ENCODE results near the gene OASL. TPM values are rescaled to one million over a fixed set of nuclear protein-coding genes. Genes with fewer than 3 reads are reported as not detected.

Gene OASL
- total RNA-seq, 1 donor from 2014 or later = not detected

DNA sequence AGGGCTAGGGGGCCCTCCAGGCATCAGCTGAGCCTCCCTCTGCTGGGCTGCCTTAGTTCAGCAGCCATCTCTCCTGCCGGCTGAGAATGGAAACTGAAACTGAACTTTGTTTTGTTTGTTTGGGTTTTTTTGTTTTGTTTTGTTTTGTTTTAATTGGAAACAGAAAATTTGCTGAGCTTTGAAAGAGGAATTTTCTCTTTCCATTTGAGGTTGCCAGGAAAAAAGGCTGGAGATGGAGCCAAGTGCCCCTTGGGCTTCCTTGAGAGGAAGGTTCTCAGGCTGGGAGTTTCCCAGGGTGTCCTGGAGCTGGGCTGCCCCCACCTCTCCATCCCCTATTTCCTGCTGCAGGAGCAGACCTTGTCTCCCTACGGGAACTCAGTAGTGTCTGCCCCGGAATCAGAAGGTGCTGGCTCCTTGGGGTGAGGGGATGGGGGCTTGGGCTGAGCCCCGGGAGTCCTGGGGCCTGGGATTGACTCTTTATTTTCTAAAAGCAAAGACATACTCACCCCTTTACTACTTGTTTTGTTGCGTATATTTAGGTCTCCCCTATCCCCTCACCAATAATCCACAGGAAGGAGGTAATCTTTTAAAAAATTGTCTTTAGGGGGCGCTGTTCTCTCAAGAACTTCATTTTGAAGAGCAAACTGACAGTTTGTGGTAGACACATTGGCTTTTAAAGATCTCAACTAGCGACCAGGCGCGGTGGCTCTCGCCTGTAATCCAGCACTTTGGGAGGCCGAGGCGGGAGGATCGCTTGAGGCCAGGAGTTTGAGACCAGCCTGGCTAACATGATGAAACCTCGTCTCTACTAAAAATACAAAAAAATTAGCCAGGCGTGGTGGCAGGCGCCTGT, 21.3 kb upstream of the OASL start:
- H3K4me3 ChIP-seq = no peak overlapping the region

DNA sequence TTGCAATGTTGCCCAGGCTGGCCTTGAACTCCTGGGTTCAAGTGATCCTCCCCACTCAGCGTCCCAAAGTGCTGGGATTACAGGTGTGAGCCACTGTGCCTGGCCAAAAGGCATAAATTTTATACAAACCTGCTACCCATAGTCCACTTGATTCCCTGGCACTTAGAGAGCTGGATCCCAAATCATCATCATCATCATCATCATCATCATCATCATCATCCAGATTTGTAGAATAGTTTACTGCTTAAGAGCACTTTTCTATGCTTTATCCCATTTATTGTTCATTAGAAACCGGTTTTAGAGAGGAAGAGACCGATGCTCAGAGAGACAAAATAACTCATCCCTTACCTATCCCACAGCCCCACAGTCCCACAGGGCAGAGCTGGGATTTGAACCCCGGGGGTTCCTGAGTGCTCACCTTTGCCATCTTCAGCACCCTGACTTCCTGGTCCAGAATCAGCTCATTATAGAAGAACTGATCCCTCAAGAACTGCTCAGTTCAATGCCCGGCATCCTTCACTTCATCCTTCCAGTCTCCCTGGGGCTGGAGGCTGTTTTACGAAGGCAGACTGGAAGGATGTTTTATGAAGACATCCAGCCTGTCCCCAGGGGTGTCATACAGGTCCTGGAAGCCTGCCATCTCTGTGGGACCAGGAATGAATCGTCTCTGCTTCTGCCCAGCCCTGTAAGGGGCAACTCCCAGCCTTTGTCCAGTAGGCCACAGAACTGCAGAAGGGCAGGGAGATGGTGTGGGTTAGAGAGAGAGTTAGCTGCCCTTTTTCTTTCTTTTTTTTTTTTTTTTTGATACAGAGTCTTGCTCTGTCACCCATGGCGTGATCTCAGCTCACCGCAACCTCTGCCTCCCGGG, 20.2 kb upstream of the OASL start:
- Histone ChIP-seq H3K4me1 (peaks cover 4% of the 10 kb centered on the region), H3K4me2 (no peak overlapping the region), H3K4me3 (no peak overlapping the region), H3K9ac (no peak overlapping the region), H3K27ac (no peak overlapping the region), H3K79me2 (ENCODE audit: low read depth) (no peaks in the 10 kb centered on the region), H4K20me1 (ENCODE audit: low read depth) (no peaks in the 10 kb centered on the region), H2AFZ (replicated peaks) (peak overlapping the region; percentile 93), H3K36me3 (no peaks in the 10 kb centered on the region), H3K27me3 (no peaks in the 10 kb centered on the region), H3K9me3 (ENCODE audit: low read depth) (no peaks in the 10 kb centered on the region), H3F3A (ENCODE audit: low read depth) (peaks cover 3% of the 10 kb centered on the region)
- Mint-ChIP-seq H3K36me3 (no peaks in the 10 kb centered on the region), H3K9me3 (no peaks in the 10 kb centered on the region), H3K4me1 (no peaks in the 10 kb centered on the region), H3K27me3 (ENCODE audit: insufficient read depth, low read depth) (peaks cover 8% of the 10 kb centered on the region), H3K27ac (no peak overlapping the region), H3K4me3 (no peak overlapping the region)
- DNase-seq (ENCODE audit: low spot score) = no peak
- no peak for TF ChIP-seq EZH2 (IDR thresholded peaks at IDR 0.05)

More for the DNA sequence above, 21.3 kb upstream of the OASL start:
- Mint-ChIP-seq H3K9me3 (no peaks in the 10 kb centered on the region), H3K36me3 (no peaks in the 10 kb centered on the region), H3K27me3 (ENCODE audit: insufficient read depth, low read depth) (peaks cover 9% of the 10 kb centered on the region), H3K4me3 (no peak overlapping the region), H3K4me1 (no peaks in the 10 kb centered on the region), H3K27ac (no peak overlapping the region)
- H3K9ac ChIP-seq = no peak overlapping the region
- TF ChIP-seq, protein P1, sequence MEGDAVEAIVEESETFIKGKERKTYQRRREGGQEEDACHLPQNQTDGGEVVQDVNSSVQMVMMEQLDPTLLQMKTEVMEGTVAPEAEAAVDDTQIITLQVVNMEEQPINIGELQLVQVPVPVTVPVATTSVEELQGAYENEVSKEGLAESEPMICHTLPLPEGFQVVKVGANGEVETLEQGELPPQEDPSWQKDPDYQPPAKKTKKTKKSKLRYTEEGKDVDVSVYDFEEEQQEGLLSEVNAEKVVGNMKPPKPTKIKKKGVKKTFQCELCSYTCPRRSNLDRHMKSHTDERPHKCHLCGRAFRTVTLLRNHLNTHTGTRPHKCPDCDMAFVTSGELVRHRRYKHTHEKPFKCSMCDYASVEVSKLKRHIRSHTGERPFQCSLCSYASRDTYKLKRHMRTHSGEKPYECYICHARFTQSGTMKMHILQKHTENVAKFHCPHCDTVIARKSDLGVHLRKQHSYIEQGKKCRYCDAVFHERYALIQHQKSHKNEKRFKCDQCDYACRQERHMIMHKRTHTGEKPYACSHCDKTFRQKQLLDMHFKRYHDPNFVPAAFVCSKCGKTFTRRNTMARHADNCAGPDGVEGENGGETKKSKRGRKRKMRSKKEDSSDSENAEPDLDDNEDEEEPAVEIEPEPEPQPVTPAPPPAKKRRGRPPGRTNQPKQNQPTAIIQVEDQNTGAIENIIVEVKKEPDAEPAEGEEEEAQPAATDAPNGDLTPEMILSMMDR (IDR thresholded peaks at IDR 0.05) = peak; percentile 74
- no peak for TF ChIP-seq EZH2phosphoT487 (IDR thresholded peaks at IDR 0.05)
- peak overlapping the region; percentile 93 for H2AFZ ChIP-seq (replicated peaks)
- peak overlapping the region; percentile 54 for H3K4me2 ChIP-seq
- H3K4me1 ChIP-seq = peaks cover 4% of the 10 kb centered on the region
- H3K27ac ChIP-seq = no peak overlapping the region
- H3K79me2 ChIP-seq (ENCODE audit: low read depth) = no peaks in the 10 kb centered on the region
- no peaks in the 10 kb centered on the region for H3K9me3 ChIP-seq (ENCODE audit: low read depth)
- peak; percentile 80 for DNase-seq (ENCODE audit: low spot score)
- no peaks in the 10 kb centered on the region for H3K36me3 ChIP-seq
- H3K27me3 ChIP-seq = no peaks in the 10 kb centered on the region
- H3F3A ChIP-seq (ENCODE audit: low read depth) = peaks cover 3% of the 10 kb centered on the region
- no peaks in the 10 kb centered on the region for H4K20me1 ChIP-seq (ENCODE audit: low read depth)

DNA sequence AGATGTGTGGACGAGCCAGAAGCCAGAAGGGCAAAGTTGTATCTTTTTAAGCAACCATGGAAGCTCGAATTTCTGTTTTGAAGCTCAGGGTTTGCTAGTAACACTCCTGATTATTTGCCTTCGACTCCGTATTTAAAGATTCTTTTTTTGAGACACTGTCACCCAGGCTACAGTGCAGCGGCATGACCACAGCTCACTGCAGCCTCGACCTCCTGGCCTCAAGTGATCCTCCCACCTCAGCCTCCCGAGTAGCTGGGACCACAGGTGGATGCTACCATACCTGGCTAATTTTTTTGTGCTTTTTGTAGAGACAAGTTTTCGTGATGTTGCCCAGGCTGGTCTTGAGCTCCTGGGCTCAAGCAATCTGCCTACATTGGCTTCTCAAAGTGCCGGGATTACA, 18.7 kb upstream of the OASL start:
- Mint-ChIP-seq H3K4me1 (no peaks in the 10 kb centered on the region), H3K36me3 (no peaks in the 10 kb centered on the region), H3K4me3 (no peak overlapping the region), H3K27ac (no peak overlapping the region), H3K9me3 (no peaks in the 10 kb centered on the region), H3K27me3 (ENCODE audit: insufficient read depth, low read depth) (peaks cover 10% of the 10 kb centered on the region)
- H4K20me1 ChIP-seq (ENCODE audit: low read depth) = no peaks in the 10 kb centered on the region
- no peaks in the 10 kb centered on the region for H3K79me2 ChIP-seq (ENCODE audit: low read depth)
- no peaks in the 10 kb centered on the region for H3K36me3 ChIP-seq
- TF ChIP-seq EZH2phosphoT487 (IDR thresholded peaks at IDR 0.05) (no peak), EZH2 (IDR thresholded peaks at IDR 0.05) (no peak)
- TF ChIP-seq, protein P1 (IDR thresholded peaks at IDR 0.05) = no peak
- no peak overlapping the region for H3K4me3 ChIP-seq
- peak overlapping the region; percentile 50 for H2AFZ ChIP-seq (replicated peaks)
- H3K4me1 ChIP-seq = peaks cover 4% of the 10 kb centered on the region
- H3F3A ChIP-seq (ENCODE audit: low read depth) = peaks cover 3% of the 10 kb centered on the region
- H3K27ac ChIP-seq = no peak overlapping the region
- no peak overlapping the region for H3K9ac ChIP-seq
- no peaks in the 10 kb centered on the region for H3K9me3 ChIP-seq (ENCODE audit: low read depth)
- no peaks in the 10 kb centered on the region for H3K27me3 ChIP-seq
- DNase-seq (ENCODE audit: low spot score) = no peak
- H3K4me2 ChIP-seq = no peak overlapping the region
